SK-N-SH (cell line): Measurements from ENCODE around the gene EVC. TPM values are rescaled to one million over a fixed set of nuclear protein-coding genes. Genes with fewer than 3 reads are reported as not detected.

ENCODE experiments used
- CTCF ChIA-PET: fragments of 300-600, 350-600 bp; formaldehyde crosslinking; extraction: SDS; loops from one replicate; lab custom pipeline; 2021; lab: Yijun Ruan, JAX
- POLR2A ChIA-PET: fragments of 350-600 bp; sonication (Branson Sonifier 250); formaldehyde crosslinking; extraction: SDS; loops from one replicate; lab custom pipeline; 2020; ENCODE audit warnings: antibody characterized with exemption, inconsistent platforms; lab: Yijun Ruan, JAX
- DNase-seq: peaks from one replicate; pipeline ENCODE4 v3.0.0; 2012
- H2AFZ ChIP-seq: fragments of 200-600 bp; sonication (generic); 2 replicates; pipeline ENCODE4 v1.8.1; 2016; ENCODE audit warnings: antibody characterized with exemption, mild to moderate bottlenecking, low read depth
- H3F3A ChIP-seq: fragments of 200-600 bp; sonication (generic); replicated peaks from 2 replicates; pipeline ENCODE3; 2016; ENCODE audit warnings: antibody characterized with exemption, mild to moderate bottlenecking; ENCODE audit not compliant: insufficient read depth
- H3K27ac ChIP-seq, 2 experiments: fragments of 200-500 bp in 1 of 2; fragments of 200-600 bp in 1 of 2; sonication (Bioruptor generic) in 1 of 2; sonication (generic), shearing (Covaris generic) in 1 of 2; 2 replicates each; pipeline versions ENCODE4 v1.5.1 to v1.6.1; 2014 to 2016; ENCODE audit warnings: low read depth in 2 of 2, inconsistent platforms in 1 of 2, low read length in 1 of 2, mild to moderate bottlenecking in 1 of 2, mixed read lengths in 1 of 2
- H3K27me3 ChIP-seq: fragments of 200-600 bp; sonication (generic), shearing (Covaris generic); 2 replicates; pipeline ENCODE4 v1.6.1; 2016; ENCODE audit warnings: mixed run types; ENCODE audit not compliant: insufficient read depth
- H3K36me3 ChIP-seq, 2 experiments: fragments of 200-500 bp in 1 of 2; fragments of 200-600 bp in 1 of 2; sonication (Bioruptor generic) in 1 of 2; sonication (generic) in 1 of 2; replicated peaks in 1 of 2; 2 replicates each; pipeline versions ENCODE3 to v1.5.1; 2014 to 2016; ENCODE audit warnings: low read length in 1 of 2, mild to moderate bottlenecking in 1 of 2; ENCODE audit not compliant: insufficient read depth in 2 of 2, control insufficient read depth in 1 of 2
- H3K4me1 ChIP-seq, 2 experiments: fragments of 200-500 bp in 1 of 2; fragments of 200-600 bp in 1 of 2; sonication (Bioruptor generic) in 1 of 2; sonication (generic), shearing (Covaris generic) in 1 of 2; 2 replicates each; pipeline versions ENCODE4 v1.5.1 to v1.6.1; 2014 to 2016; ENCODE audit warnings: low read depth in 1 of 2, low read length in 1 of 2, mixed run types in 1 of 2; ENCODE audit not compliant: insufficient read depth in 2 of 2, control insufficient read depth in 1 of 2
- H3K4me2 ChIP-seq: fragments of 200-600 bp; sonication (generic), shearing (Covaris generic); 2 replicates; pipeline ENCODE4 v1.6.1; 2017; ENCODE audit warnings: mixed run types
- H3K4me3 ChIP-seq, 2 experiments: fragments of 200-500 bp in 1 of 2; fragments of 200-600 bp in 1 of 2; sonication (Bioruptor generic) in 1 of 2; sonication (generic), shearing (Covaris generic) in 1 of 2; 2 replicates each; pipeline versions ENCODE4 v1.5.1 to v1.8.1; 2014 to 2016; ENCODE audit warnings: low read depth in 2 of 2, inconsistent platforms in 1 of 2, low read length in 1 of 2, mild to moderate bottlenecking in 1 of 2, mixed read lengths in 1 of 2, moderate library complexity in 1 of 2
- H3K79me2 ChIP-seq: fragments of 200-600 bp; sonication (generic); 2 replicates; pipeline ENCODE4 v1.8.1; 2017; ENCODE audit warnings: mild to moderate bottlenecking; ENCODE audit not compliant: insufficient read depth
- H3K9ac ChIP-seq: fragments of 200-600 bp; sonication (generic); 2 replicates; pipeline ENCODE4 v1.6.1; 2017; ENCODE audit warnings: mixed run types
- H3K9me2 ChIP-seq: fragments of 200-600 bp; sonication (generic); 2 replicates; pipeline ENCODE4 v1.6.1; 2017; ENCODE audit warnings: mixed run types
- H3K9me3 ChIP-seq: fragments of 200-600 bp; sonication (generic); 2 replicates; pipeline ENCODE4 v1.6.1; 2017; ENCODE audit warnings: mixed run types, mild to moderate bottlenecking, moderate library complexity
- H4K20me1 ChIP-seq: fragments of 200-600 bp; sonication (generic); 2 replicates; pipeline ENCODE4 v1.6.1; 2017; ENCODE audit warnings: mild to moderate bottlenecking, mixed run types; ENCODE audit not compliant: insufficient read depth
- EZH2phosphoT487 ChIP-seq: fragments of 200-600 bp; sonication (generic); IDR thresholded peaks from 2 replicates; pipeline ENCODE4 v1.6.1; 2017; ENCODE audit warnings: low read depth, mixed run types, mild to moderate bottlenecking, antibody characterized with exemption, moderate library complexity, borderline replicate concordance
- FOSL2 ChIP-seq: IDR thresholded peaks from 2 replicates; pipeline ENCODE4 v1.4.0; 2012; ENCODE audit warnings: low read depth, mild to moderate bottlenecking, moderate library complexity, borderline replicate concordance
- IRF3 ChIP-seq: fragments of 150-350 bp; IDR thresholded peaks from 2 replicates; pipeline ENCODE4 v1.6.1; 2016; ENCODE audit warnings: mild to moderate bottlenecking, low read depth, low read length
- MEF2A ChIP-seq: IDR thresholded peaks from 2 replicates; pipeline ENCODE4 v1.4.0; 2012; ENCODE audit warnings: low read depth, borderline replicate concordance
- MXI1 ChIP-seq: IDR thresholded peaks from 2 replicates; pipeline ENCODE4 v1.6.1; 2012; ENCODE audit warnings: mild to moderate bottlenecking, low read depth, low read length, improper control_type of control experiment
- NFIC ChIP-seq: IDR thresholded peaks from 2 replicates; pipeline ENCODE4 v1.4.0; 2012; ENCODE audit warnings: borderline replicate concordance
- NRF1 ChIP-seq: IDR thresholded peaks from 2 replicates; pipeline ENCODE4 v1.6.1; 2012; ENCODE audit warnings: low read depth, mild to moderate bottlenecking, low read length
- RAD21 ChIP-seq: IDR thresholded peaks from 2 replicates; pipeline ENCODE4 v1.6.1; 2012; ENCODE audit warnings: mild to moderate bottlenecking, low read length
- RCOR1 ChIP-seq: fragments of 150-350 bp; IDR thresholded peaks from 2 replicates; pipeline ENCODE4 v1.6.1; 2017; ENCODE audit warnings: antibody characterized with exemption, low read length
- RXRA ChIP-seq: IDR thresholded peaks from 2 replicates; pipeline ENCODE4 v1.4.0; 2012; ENCODE audit warnings: low read depth, mild to moderate bottlenecking, borderline replicate concordance
- SIN3A ChIP-seq: IDR thresholded peaks from 2 replicates; pipeline ENCODE4 v1.6.1; 2012; ENCODE audit warnings: low read depth, mild to moderate bottlenecking, low read length, moderate library complexity, borderline replicate concordance
- TAF1 ChIP-seq: IDR thresholded peaks from 2 replicates; pipeline ENCODE4 v1.6.1; 2012; ENCODE audit warnings: low read depth, mild to moderate bottlenecking, low read length, moderate library complexity, borderline replicate concordance
- TCF12 ChIP-seq: IDR thresholded peaks from 2 replicates; pipeline ENCODE4 v1.4.0; 2012
- TEAD4 ChIP-seq: IDR thresholded peaks from 2 replicates; pipeline ENCODE4 v1.4.0; 2012; ENCODE audit warnings: mild to moderate bottlenecking, borderline replicate concordance; ENCODE audit not compliant: insufficient read depth
- USF1 ChIP-seq: IDR thresholded peaks from 2 replicates; pipeline ENCODE4 v1.4.0; 2012; ENCODE audit warnings: low read depth, borderline replicate concordance
- WGBS: methylation state at CpG from one replicate; pipeline ENCODE4 v1.1.6; 2017; ENCODE audit warnings: low lambda C conversion rate; 5-methylcytosine and 5-hydroxymethylcytosine counted together
- polyA plus RNA-seq, 3 experiments: library from polyadenylated mRNA; depleted of rRNA; stranded (reverse); fragments of >200 nt; gene quantifications; 2 replicates each; pipeline ENCODE4 v1.2.3, GENCODE V29; 2012

EVC gene
- polyA plus RNA-seq, 1 of the 3 experiments (the other 2 are of a cell fraction): 3.8 TPM

- no peak overlapping the region for H2AFZ ChIP-seq
- H3K27me3 ChIP-seq: no peaks in the 10 kb centered on the region
- no peak for DNase-seq
- H3K79me2 ChIP-seq: no peaks in the 10 kb centered on the region
- CTCF ChIA-PET: interaction anchor here (3.0 kb wide), 1 partner anchor 9 kb away, joined by 32 read pairs; no protein-coding TSS in a partner anchor
- H3K9ac ChIP-seq: no peak overlapping the region
- H3K9me3 ChIP-seq: no peaks in the 10 kb centered on the region
- TF ChIP-seq IRF3 (no peak), TAF1 (no peak), NRF1 (no peak), RCOR1 (no peak), MXI1 (no peak), RXRA (no peak), RAD21 (no peak), EZH2phosphoT487 (no peak), SIN3A (no peak), USF1 (no peak), FOSL2 (no peak), NFIC (no peak), TCF12 (no peak), TEAD4 (no peak)
- no peak overlapping the region for H3K4me3 ChIP-seq
- no peak overlapping the region for H3K27ac ChIP-seq
- H3K9me2 ChIP-seq: no peaks in the 10 kb centered on the region
- no peaks in the 10 kb centered on the region for H3F3A ChIP-seq
- no peaks in the 10 kb centered on the region for H4K20me1 ChIP-seq
- H3K4me2 ChIP-seq: no peak overlapping the region
- no peaks in the 10 kb centered on the region for H3K4me1 ChIP-seq
- 98% methylated on average over 6 of the region's 6 CpGs for WGBS
- POLR2A ChIA-PET: no interaction called here
- H3K36me3 ChIP-seq: peaks cover 4 to 50% of the 10 kb centered on the region in 2 experiments
These were observed 103.4 kb downstream of the EVC start for GRCh38 chr4:5814421-5814820.

- H4K20me1 ChIP-seq: no peaks in the 10 kb centered on the region
- TF ChIP-seq MEF2A: no peak
- no peaks in the 10 kb centered on the region for H3K27me3 ChIP-seq
- H3K79me2 ChIP-seq: no peaks in the 10 kb centered on the region
- CTCF ChIA-PET: no interaction called here
- no peak overlapping the region for H3K4me3 ChIP-seq
- no peaks in the 10 kb centered on the region for H3K9me2 ChIP-seq
- H3K9me3 ChIP-seq: no peaks in the 10 kb centered on the region
- H3K27ac ChIP-seq: no peak overlapping the region
- H3F3A ChIP-seq: no peaks in the 10 kb centered on the region
- no peak for DNase-seq
- no peaks in the 10 kb centered on the region for H3K4me1 ChIP-seq
- peaks cover 4 to 48% of the 10 kb centered on the region in 2 experiments for H3K36me3 ChIP-seq
- H3K4me2 ChIP-seq: no peak overlapping the region
- no peak overlapping the region for H3K9ac ChIP-seq
- POLR2A ChIA-PET: no interaction called here
- H2AFZ ChIP-seq: no peak overlapping the region
- 100% methylated on average over 5 of the region's 5 CpGs for WGBS
These were observed 104.6 kb downstream of the EVC start for GRCh38 chr4:5815641-5816040.
